Lower leg skin (tissue), 3 donors: ENCODE measurements around the gene CSMD2.

Experiments used
- CTCF ChIP-seq, 3 donors: fragments of 450-650 bp; IDR thresholded peaks; one replicate each; pipeline ENCODE4 v1.5.1; 2016; ENCODE audit warnings: antibody characterized with exemption in 3 of 3, mild to moderate bottlenecking in 3 of 3, moderate library complexity in 2 of 3
- POLR2A ChIP-seq, 2 donors: fragments of 450-650 bp; IDR thresholded peaks; one replicate each; pipeline ENCODE4 v1.6.1; 2016 to 2017; ENCODE audit warnings: antibody characterized with exemption in 2 of 2, mild to moderate bottlenecking in 1 of 2, moderate library complexity in 1 of 2

- TF ChIP-seq CTCF (IDR thresholded peaks at IDR 0.05) (no peak), POLR2A (IDR thresholded peaks at IDR 0.05) (no peak)
Measured at GRCh38 chr1:33516428-33516827, 648.6 kb downstream of the CSMD2 start.
